ENCODE data around the gene WIF1. TPM values are rescaled to one million over a fixed set of nuclear protein-coding genes. Genes with fewer than 3 reads are reported as not detected.

Gene WIF1, protein sequence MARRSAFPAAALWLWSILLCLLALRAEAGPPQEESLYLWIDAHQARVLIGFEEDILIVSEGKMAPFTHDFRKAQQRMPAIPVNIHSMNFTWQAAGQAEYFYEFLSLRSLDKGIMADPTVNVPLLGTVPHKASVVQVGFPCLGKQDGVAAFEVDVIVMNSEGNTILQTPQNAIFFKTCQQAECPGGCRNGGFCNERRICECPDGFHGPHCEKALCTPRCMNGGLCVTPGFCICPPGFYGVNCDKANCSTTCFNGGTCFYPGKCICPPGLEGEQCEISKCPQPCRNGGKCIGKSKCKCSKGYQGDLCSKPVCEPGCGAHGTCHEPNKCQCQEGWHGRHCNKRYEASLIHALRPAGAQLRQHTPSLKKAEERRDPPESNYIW
- 0.69 to 1.8 TPM (median 1.5 TPM) in 3 replicates for total RNA-seq (2021)
- percentile 20 among the genes with signal in this experiment for Bru-seq, nascent RNA
- long read RNA-seq, experiment 1, partial matches to known transcripts: 0 of 5 reads
- long read RNA-seq, experiment 1, other reads (novel, unspliced or antisense): 1 of 5 reads
- long read RNA-seq, experiment 2: 0 reads
- long read RNA-seq, experiment 3, partial matches to known transcripts: 0 of 2 reads
- long read RNA-seq, experiment 3, other reads (novel, unspliced or antisense): 0 of 2 reads

DNA sequence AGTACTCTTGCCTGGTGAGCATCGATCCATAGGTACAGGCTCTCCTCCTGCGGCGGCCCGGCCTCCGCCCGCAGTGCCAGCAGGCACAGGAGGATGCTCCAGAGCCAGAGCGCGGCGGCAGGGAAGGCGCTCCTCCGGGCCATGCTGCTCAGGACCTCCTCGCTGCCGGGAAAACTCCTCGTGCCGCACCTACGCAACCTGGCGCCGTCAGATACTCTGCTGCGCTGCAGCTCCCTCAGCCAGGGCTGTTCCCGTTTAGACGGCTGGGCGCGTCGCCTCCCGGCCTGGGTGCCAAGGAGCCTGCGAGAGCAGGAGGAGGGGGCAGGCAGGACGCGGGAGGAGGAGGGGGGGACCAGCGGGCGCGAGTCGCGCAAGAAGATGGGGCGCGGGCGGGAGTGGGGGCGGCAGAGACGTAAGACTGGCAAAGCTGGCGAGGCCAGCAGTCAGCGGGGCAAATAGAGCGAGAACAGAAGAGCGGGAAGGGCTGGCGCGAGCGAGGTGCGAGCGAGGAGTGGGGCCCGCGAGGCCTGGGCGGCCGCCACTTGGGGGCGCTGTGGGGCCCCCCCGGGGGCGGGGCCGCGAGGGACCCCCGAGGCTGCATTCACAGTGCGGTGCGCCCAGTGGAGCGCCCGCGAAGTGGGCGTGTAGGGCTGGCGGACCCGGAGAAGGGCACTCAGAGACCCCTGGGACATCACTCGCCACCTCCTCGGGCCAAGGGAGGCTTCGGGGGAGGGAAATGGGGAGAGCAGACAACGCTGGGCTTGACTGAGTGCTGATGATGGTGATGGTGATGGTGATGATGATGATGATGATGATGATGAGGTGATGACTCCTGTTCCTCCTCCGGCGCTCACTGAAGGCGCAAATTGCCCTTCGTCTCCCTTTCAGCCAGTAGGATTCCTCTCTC lies at the start of gene WIF1:
WIF1 (minus strand) TSS at position 257 of the 907 bp plus-strand sequence; CDS start at position 143, 114 bp downstream.
- Mint-ChIP-seq H3K27me3 (ENCODE audit: low read depth) (peaks cover 52% of the 10 kb centered on the region), H3K36me3 (no peaks in the 10 kb centered on the region), H3K4me1 (peaks cover 5% of the 10 kb centered on the region; the same call in 1 of the 2 replicates), H3K27ac (no peak within 1 kb of the TSS), H3K4me3 (peak within 1 kb of the TSS; percentile 55), H3K9me3 (no peaks in the 10 kb centered on the region)
- ChIA-PET POLR2A (no interaction called here), CTCF (interaction anchor here (0.6 to 6.9 kb wide), 29 partner anchors 9 to 350 kb away, joined by 3 to 50 read pairs (median 4); partner anchors contain the start of gene LEMD3)
- DNase-seq (ENCODE audit: low spot score) (peak; percentile 76), ATAC-seq (peak; percentile 86)
- 0 out of 2 replicates have a peak, but pooled peaks have one; percentile 63 for TF ChIP-seq SP1 (CRISPR knock-in tag; conservative IDR thresholded peaks at IDR 0.05)
- TF ChIP-seq, protein P1, sequence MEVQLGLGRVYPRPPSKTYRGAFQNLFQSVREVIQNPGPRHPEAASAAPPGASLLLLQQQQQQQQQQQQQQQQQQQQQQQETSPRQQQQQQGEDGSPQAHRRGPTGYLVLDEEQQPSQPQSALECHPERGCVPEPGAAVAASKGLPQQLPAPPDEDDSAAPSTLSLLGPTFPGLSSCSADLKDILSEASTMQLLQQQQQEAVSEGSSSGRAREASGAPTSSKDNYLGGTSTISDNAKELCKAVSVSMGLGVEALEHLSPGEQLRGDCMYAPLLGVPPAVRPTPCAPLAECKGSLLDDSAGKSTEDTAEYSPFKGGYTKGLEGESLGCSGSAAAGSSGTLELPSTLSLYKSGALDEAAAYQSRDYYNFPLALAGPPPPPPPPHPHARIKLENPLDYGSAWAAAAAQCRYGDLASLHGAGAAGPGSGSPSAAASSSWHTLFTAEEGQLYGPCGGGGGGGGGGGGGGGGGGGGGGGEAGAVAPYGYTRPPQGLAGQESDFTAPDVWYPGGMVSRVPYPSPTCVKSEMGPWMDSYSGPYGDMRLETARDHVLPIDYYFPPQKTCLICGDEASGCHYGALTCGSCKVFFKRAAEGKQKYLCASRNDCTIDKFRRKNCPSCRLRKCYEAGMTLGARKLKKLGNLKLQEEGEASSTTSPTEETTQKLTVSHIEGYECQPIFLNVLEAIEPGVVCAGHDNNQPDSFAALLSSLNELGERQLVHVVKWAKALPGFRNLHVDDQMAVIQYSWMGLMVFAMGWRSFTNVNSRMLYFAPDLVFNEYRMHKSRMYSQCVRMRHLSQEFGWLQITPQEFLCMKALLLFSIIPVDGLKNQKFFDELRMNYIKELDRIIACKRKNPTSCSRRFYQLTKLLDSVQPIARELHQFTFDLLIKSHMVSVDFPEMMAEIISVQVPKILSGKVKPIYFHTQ (CRISPR knock-in tag; IDR thresholded peaks at IDR 0.05): no peak
- TF ChIP-seq FOXP1 (CRISPR knock-in tag; IDR thresholded peaks at IDR 0.05; ENCODE audit: borderline replicate concordance): peak; percentile 96
- peak; percentile 72; the same call in 1 of the 2 replicates for TF ChIP-seq CBFB (CRISPR knock-in tag; IDR thresholded peaks at IDR 0.05; ENCODE audit: low read depth)
- TF ChIP-seq, protein P2, sequence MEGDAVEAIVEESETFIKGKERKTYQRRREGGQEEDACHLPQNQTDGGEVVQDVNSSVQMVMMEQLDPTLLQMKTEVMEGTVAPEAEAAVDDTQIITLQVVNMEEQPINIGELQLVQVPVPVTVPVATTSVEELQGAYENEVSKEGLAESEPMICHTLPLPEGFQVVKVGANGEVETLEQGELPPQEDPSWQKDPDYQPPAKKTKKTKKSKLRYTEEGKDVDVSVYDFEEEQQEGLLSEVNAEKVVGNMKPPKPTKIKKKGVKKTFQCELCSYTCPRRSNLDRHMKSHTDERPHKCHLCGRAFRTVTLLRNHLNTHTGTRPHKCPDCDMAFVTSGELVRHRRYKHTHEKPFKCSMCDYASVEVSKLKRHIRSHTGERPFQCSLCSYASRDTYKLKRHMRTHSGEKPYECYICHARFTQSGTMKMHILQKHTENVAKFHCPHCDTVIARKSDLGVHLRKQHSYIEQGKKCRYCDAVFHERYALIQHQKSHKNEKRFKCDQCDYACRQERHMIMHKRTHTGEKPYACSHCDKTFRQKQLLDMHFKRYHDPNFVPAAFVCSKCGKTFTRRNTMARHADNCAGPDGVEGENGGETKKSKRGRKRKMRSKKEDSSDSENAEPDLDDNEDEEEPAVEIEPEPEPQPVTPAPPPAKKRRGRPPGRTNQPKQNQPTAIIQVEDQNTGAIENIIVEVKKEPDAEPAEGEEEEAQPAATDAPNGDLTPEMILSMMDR (IDR thresholded peaks at IDR 0.05): peak; percentile 88
- TF ChIP-seq SOX15 (CRISPR knock-in tag; IDR thresholded peaks at IDR 0.05): no peak
- no peak for TF ChIP-seq GTF2I (CRISPR knock-in tag; conservative IDR thresholded peaks at IDR 0.05)
- TF ChIP-seq, protein P3, sequence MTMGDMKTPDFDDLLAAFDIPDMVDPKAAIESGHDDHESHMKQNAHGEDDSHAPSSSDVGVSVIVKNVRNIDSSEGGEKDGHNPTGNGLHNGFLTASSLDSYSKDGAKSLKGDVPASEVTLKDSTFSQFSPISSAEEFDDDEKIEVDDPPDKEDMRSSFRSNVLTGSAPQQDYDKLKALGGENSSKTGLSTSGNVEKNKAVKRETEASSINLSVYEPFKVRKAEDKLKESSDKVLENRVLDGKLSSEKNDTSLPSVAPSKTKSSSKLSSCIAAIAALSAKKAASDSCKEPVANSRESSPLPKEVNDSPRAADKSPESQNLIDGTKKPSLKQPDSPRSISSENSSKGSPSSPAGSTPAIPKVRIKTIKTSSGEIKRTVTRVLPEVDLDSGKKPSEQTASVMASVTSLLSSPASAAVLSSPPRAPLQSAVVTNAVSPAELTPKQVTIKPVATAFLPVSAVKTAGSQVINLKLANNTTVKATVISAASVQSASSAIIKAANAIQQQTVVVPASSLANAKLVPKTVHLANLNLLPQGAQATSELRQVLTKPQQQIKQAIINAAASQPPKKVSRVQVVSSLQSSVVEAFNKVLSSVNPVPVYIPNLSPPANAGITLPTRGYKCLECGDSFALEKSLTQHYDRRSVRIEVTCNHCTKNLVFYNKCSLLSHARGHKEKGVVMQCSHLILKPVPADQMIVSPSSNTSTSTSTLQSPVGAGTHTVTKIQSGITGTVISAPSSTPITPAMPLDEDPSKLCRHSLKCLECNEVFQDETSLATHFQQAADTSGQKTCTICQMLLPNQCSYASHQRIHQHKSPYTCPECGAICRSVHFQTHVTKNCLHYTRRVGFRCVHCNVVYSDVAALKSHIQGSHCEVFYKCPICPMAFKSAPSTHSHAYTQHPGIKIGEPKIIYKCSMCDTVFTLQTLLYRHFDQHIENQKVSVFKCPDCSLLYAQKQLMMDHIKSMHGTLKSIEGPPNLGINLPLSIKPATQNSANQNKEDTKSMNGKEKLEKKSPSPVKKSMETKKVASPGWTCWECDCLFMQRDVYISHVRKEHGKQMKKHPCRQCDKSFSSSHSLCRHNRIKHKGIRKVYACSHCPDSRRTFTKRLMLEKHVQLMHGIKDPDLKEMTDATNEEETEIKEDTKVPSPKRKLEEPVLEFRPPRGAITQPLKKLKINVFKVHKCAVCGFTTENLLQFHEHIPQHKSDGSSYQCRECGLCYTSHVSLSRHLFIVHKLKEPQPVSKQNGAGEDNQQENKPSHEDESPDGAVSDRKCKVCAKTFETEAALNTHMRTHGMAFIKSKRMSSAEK (CRISPR knock-in tag; IDR thresholded peaks at IDR 0.05; ENCODE audit: borderline replicate concordance): no peak
- no peak for TF ChIP-seq ZNF219 (CRISPR knock-in tag; IDR thresholded peaks at IDR 0.05; ENCODE audit: borderline replicate concordance)
- no peak for TF ChIP-seq CREM (CRISPR knock-in tag; IDR thresholded peaks at IDR 0.05)
- no peak for TF ChIP-seq OVOL2 (CRISPR knock-in tag; IDR thresholded peaks at IDR 0.05; ENCODE audit: borderline replicate concordance)
- no peak for TF ChIP-seq TCF7 (CRISPR knock-in tag; IDR thresholded peaks at IDR 0.05; ENCODE audit: low read depth)
- TF ChIP-seq, protein P4, sequence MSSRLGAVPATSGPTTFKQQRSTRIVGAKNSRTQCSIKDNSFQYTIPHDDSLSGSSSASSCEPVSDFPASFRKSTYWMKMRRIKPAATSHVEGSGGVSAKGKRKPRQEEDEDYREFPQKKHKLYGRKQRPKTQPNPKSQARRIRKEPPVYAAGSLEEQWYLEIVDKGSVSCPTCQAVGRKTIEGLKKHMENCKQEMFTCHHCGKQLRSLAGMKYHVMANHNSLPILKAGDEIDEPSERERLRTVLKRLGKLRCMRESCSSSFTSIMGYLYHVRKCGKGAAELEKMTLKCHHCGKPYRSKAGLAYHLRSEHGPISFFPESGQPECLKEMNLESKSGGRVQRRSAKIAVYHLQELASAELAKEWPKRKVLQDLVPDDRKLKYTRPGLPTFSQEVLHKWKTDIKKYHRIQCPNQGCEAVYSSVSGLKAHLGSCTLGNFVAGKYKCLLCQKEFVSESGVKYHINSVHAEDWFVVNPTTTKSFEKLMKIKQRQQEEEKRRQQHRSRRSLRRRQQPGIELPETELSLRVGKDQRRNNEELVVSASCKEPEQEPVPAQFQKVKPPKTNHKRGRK (CRISPR knock-in tag; IDR thresholded peaks at IDR 0.05; ENCODE audit: borderline replicate concordance): 0 out of 2 replicates have a peak, but pooled peaks have one; percentile 16
- TF ChIP-seq FOXJ3 (CRISPR knock-in tag; IDR thresholded peaks at IDR 0.05; ENCODE audit: borderline replicate concordance): no peak
- no peak for TF ChIP-seq GABPB1 (CRISPR knock-in tag; IDR thresholded peaks at IDR 0.05)
- no peak for TF ChIP-seq NR1H2 (CRISPR knock-in tag; IDR thresholded peaks at IDR 0.05)
- TF ChIP-seq, protein P5, sequence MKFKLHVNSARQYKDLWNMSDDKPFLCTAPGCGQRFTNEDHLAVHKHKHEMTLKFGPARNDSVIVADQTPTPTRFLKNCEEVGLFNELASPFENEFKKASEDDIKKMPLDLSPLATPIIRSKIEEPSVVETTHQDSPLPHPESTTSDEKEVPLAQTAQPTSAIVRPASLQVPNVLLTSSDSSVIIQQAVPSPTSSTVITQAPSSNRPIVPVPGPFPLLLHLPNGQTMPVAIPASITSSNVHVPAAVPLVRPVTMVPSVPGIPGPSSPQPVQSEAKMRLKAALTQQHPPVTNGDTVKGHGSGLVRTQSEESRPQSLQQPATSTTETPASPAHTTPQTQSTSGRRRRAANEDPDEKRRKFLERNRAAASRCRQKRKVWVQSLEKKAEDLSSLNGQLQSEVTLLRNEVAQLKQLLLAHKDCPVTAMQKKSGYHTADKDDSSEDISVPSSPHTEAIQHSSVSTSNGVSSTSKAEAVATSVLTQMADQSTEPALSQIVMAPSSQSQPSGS (CRISPR knock-in tag; IDR thresholded peaks at IDR 0.05; ENCODE audit: borderline replicate concordance, low read depth): no peak
- TF ChIP-seq, protein P6, sequence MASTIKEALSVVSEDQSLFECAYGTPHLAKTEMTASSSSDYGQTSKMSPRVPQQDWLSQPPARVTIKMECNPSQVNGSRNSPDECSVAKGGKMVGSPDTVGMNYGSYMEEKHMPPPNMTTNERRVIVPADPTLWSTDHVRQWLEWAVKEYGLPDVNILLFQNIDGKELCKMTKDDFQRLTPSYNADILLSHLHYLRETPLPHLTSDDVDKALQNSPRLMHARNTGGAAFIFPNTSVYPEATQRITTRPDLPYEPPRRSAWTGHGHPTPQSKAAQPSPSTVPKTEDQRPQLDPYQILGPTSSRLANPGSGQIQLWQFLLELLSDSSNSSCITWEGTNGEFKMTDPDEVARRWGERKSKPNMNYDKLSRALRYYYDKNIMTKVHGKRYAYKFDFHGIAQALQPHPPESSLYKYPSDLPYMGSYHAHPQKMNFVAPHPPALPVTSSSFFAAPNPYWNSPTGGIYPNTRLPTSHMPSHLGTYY (CRISPR knock-in tag; IDR thresholded peaks at IDR 0.05): no peak
- TF ChIP-seq TEAD4 (CRISPR knock-in tag; IDR thresholded peaks at IDR 0.05): no peak
- TF ChIP-seq PRRX2 (CRISPR knock-in tag; IDR thresholded peaks at IDR 0.05): no peak

All from WTC11 (cell line).